DND-41 (cell line): ENCODE results near the gene SCRN3.

Source experiments
- EZH2 ChIP-seq: IDR thresholded peaks from 3 replicates; pipeline ENCODE4 v1.6.1; 2012; ENCODE audit warnings: borderline replicate concordance, low read depth, mild to moderate bottlenecking, moderate library complexity, low read length, inconsistent platforms; ENCODE audit not compliant: severe bottlenecking
- TF ChIP-seq, protein P1 (sequence below): IDR thresholded peaks from 2 replicates; pipeline ENCODE4 v1.5.1; 2012; ENCODE audit warnings: borderline replicate concordance, low read length, moderate library complexity, mild to moderate bottlenecking; ENCODE audit not compliant: poor library complexity, severe bottlenecking; ENCODE audit errors: extremely low read depth

DNA sequence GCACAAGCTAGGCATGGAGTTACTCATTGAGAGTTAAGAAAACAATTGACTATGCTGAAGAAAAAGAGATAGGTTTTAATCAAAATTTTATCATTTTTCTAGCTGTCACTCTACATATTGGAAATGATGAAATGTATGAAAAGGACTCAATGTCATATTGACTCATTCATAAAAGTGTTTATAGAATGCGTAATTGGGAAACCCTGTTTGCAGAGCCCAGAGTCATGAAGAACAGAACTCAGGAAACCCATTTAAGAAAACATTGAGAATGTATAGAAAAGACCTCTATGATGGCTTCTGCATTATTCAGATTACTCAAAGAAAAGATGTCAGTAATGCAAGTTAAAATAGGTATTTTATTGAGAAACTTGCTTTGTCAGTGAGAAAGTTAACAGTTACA lies 36.4 kb downstream of the SCRN3 start:
- TF ChIP-seq, protein P1, sequence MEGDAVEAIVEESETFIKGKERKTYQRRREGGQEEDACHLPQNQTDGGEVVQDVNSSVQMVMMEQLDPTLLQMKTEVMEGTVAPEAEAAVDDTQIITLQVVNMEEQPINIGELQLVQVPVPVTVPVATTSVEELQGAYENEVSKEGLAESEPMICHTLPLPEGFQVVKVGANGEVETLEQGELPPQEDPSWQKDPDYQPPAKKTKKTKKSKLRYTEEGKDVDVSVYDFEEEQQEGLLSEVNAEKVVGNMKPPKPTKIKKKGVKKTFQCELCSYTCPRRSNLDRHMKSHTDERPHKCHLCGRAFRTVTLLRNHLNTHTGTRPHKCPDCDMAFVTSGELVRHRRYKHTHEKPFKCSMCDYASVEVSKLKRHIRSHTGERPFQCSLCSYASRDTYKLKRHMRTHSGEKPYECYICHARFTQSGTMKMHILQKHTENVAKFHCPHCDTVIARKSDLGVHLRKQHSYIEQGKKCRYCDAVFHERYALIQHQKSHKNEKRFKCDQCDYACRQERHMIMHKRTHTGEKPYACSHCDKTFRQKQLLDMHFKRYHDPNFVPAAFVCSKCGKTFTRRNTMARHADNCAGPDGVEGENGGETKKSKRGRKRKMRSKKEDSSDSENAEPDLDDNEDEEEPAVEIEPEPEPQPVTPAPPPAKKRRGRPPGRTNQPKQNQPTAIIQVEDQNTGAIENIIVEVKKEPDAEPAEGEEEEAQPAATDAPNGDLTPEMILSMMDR: no peak
- no peak for TF ChIP-seq EZH2
